Left ventricle myocardium superior (tissue), 1 donor: Measurements from ENCODE around the gene REM2. TPM values are rescaled to one million over a fixed set of nuclear protein-coding genes. Genes with fewer than 3 reads are reported as not detected.
"Not testable (repeated sequence)": the region's sequence is repeated elsewhere in the genome, so short reads cannot be mapped to it uniquely, and the experiment has no call there.

ENCODE experiments used
- ATAC-seq: fragments of 200-7000 bp; cut with Tn5 transposase; one replicate; pipeline ENCODE4 v1.9.1; 2020; ENCODE audit warnings: mild to moderate bottlenecking, moderate library complexity
- DNase-seq: peaks from one replicate; pipeline ENCODE4 v3.0.0-alpha.2; 2020
- intact Hi-C: fragments of 100-400 bp; cut with micrococcal nuclease; formaldehyde crosslinking; loops from one replicate; pipeline ENCODE4 v1.11.0; 2022
- total RNA-seq: library from RNA; stranded (reverse); fragmentation: NEBNext Ultra II Directional; extraction: Animal tissue kit (Norgen Biotek cat#: 25700); gene quantifications from one replicate; pipeline ENCODE4 v1.2.1, GENCODE V29; 2021
- donor health status: DM: no; HTN: yes; CAD: no; lungs with severe emphysema.

REM2 gene
- total RNA-seq, 1 donor from 2014 or later: not detected

DNA sequence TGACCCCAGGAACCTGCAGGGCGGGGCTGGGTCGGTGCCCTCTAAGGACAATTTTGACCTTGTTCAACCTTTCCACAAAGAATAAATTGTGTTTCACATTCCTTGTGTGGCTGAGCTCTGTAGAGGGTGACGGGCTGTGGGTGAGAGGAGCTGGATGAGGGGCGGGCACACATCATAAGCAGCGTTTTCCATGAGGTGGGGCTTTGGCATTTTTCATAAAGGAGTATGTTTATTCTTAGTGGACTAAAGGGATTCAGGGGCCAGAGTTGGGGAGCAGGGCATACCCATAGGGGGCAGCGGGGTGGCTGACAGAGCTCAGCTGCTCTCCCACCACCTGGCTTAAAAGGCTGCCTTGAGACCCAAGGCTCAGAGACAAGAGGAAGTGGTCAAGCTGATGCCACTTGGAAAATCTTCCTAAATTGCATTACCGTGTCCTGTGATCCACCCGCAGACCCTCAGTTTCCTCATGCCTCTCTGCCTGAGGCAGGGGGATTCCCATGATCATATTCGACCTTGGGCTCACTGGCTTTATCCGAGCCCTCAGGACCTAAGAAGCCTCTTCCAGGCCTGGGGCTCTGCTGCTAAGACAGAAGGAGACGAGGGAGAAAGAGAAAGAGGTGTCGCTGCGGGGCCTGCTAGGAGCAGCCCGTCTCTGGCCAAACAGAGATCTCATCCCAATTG is 35.2 kb upstream of the REM2 start:
- intact Hi-C loops: no loop called here
- ATAC-seq: no peak
- DNase-seq: no peak

GRCh38 chr14:22848351-22849164 is 34.5 kb upstream of the REM2 start:
- DNase-seq (peak; percentile 76), ATAC-seq (peak; percentile 57)
- intact Hi-C loops: no loop called here

DNA sequence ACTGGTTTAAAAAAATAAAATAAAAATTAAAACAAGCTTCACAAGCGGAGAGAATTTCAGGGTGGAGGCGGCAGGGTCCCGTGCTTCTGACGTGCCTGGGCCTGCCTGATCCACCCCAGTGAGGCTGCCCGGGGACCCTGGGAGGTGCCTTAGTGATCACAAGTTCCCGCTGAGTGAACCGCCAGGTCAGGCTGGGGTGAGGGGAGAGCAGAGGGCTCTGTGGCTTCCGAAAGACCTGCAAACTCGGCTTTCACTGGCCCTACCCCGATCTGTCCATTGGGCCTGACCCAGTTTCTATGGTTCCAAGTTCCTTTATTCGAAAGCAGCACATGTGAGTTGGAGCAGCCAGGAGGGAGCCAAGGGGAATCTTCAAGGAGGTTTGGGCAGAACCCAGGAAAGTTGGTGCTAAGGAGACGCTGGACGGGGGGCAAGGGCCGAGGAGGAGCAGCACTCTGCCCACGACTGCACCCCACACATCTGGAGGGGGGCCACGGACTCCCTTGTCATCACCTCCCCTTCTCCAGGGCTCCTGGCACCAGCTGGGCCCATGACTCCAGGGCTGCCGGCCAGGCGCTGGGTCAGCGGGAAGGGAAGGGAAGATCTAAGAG is 33.7 kb upstream of the REM2 start:
- ATAC-seq (peak; percentile 37), DNase-seq (peak; percentile 79)
- intact Hi-C loops: no loop called here

DNA sequence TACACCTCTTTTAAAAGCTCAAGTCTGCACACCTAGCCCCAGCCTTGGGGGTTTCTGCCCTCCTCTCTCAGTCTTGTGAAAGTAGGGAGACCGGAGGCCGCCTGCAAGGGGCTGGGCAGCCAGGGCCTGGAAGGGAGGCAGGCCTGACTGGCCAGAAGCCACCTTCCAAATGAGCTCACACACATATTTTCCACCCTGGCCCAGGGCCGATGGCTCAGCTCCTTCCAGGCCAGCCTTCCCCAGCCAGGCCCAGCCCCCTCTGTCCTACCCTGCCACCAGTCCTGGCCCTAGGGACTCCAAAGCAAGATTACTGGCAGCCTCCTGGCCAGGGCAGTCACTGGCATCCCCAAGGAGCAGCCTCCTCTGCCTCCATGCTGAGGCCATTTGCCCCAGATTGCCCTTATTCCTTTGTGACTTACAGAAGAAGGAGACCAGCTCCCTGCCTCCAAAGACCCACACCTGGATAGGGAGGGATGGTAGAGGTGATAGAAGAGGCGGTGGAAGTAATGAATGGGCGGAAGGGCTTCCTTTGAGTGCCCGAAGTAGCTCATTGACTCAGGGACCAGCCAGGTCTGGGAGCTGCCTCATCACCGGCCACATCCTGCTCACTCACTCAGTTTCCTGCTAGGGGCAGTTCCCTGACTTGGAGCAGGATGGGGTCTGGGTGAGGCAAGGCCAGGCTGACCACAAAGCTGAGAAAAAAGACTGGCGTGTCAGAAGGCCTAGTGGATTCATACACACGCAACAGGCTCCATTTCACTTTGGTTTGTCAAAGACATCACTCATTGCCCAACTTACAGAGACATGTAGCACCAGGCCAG is 31.9 kb upstream of the REM2 start:
- ATAC-seq (peak; percentile 79), DNase-seq (peak; percentile 94)
- intact Hi-C loops: loop anchor here (10.0 kb wide), 1 partner anchor 286 kb away; no protein-coding TSS in a partner anchor

DNA sequence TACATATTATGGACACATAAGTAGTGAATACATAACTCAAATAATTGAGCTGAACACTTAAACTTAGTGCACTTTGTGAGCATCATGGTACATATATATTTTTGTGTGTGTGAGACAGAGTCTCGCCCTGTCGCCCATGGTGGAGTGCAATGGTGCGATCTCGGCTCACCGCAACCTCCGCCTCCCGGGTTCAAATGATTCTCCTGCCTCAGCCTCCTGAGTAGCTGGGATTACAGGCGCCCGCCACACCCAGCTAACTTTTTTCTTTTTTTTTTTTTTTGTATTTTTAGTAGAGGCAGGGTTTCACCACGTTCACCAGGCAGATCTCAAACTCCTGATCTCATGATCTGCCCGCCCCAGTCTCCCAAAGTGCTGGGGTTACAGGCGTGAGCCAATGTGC is 30.8 kb upstream of the REM2 start:
- not testable (repeated sequence) for DNase-seq, ATAC-seq
- intact Hi-C loops: loop anchor here (2.0 to 10.0 kb wide), 2 partner anchors 29 to 287 kb away; no protein-coding TSS in a partner anchor

- intact Hi-C loops: loop anchor here (2.0 to 10.0 kb wide), 2 partner anchors 30 to 288 kb away; no protein-coding TSS in a partner anchor
- ATAC-seq (no peak), DNase-seq (no peak)
These were observed 30.5 kb upstream of the REM2 start for GRCh38 chr14:22852599-22852939.

DNA sequence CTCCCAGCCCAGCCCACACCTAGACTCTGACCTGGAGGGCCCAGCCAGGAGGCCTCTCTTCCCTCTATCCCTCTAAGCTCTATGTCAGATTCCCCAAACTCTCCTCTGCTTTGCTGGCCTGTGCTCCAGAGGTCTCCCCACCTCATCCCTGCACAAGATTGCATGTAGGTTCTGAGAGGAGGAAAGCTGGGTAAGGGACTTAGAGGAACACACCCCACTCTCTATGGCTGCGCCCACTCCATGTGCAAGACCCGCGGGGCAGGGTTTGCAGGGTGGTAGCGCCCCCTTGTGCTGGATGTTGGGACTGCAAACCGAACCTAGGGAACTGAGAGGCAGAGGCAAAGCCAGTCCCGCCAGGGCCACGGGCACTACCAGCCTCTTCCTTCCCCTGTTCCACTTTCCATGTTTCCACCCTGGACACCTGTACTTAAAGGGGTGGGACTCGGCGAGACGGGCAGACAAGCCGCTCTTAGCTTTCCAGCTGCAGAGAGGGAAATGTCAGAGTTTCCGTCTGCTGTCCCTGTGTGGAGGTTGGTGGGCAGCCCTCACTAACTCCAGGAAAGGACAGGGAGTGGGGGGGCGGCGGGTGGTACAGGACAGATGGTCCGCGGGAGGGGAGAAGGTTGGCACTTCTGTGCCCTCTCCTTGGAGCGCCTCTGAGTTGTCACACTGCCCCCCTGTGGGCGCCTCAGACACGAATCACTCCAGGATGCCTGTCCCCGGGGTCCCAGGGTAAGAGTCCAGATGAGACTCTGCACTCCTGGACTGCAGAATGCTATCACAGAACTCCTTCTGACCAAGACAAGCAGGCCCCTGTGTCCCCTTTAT is 29.9 kb upstream of the REM2 start:
- ATAC-seq: peak; percentile 58
- intact Hi-C loops: loop anchor here (2.0 to 10.0 kb wide), 2 partner anchors 30 to 288 kb away; no protein-coding TSS in a partner anchor
- DNase-seq: peak; percentile 94

DNA sequence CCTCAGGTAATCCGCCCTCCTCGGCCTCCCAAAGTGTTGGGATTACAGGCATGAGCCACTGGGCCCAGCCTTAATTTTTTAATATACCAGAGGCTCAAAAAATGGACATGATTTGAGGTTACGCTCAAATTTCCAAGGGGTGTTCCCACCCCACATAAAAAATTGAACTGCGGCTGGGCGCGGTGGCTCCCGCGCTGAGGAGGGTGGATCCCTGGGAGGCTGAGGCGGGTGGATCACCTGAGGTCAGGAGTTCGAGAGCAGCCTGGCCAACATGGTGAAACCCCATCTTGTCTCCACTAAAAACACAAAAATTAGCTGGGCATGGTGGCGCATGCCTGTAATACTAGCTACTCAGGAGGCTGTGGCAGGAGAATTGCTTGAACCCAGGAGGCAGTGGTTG is 28.7 kb upstream of the REM2 start:
- ATAC-seq, DNase-seq: not testable (repeated sequence)
- intact Hi-C loops: loop anchor here (10.0 kb wide), 1 partner anchor 289 kb away; no protein-coding TSS in a partner anchor

DNA sequence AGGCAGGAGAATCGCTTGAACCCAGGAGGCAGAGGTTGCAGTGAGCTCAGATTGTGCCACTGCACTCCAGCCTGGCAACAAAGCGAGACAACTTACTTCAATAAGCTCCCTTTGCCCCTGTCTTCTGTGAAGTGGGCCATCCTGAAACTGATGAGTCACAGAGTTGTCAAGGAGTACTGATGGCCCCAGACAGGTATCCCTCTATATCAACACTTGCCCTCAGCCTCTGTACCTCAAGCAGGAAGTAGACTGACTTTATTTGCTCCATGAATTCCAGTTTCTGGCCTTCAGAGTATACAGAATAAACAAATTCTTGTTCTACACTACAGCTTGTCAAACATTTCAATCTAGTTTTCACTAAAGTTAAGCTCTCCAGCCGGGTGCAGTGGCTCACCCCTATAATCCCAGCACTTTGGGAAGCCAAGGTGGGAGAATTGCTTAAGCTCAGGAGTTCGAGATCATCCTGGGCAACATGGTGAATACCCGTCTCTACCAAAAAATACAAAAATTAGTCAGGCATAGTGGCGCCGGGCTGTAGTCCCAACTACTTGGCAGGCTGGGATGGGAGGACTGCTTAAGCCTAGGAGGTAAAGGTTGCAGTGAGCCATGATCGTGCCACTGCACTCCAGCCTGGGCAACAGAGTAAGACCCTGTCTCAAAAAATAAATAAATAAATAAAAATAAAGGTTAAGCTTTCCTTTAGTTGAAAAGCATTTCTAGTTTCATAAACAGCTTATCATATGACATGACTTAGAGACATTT is 27.9 kb upstream of the REM2 start:
- intact Hi-C loops: loop anchor here (10.0 kb wide), 1 partner anchor 290 kb away; no protein-coding TSS in a partner anchor
- no peak for ATAC-seq
- DNase-seq: no peak

DNA sequence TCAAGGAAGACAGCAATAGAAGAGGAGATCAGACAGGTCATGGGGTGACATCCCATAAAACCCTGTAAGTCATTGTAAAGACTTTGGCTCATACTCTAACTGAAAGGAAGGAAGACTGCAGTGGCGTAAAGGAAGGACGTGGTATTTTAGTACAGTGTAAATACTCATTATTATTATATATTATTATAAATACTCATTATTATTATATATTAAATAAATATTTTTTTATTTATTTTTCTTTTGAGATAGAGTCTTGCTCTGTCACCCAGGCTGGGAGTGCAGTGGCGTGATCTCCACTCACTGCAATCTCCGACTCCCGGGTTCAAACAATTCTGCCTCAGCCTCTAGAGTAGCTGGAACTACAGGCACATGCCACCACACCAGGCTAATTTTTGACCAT is 26.6 kb upstream of the REM2 start:
- intact Hi-C loops: loop anchor here (10.0 kb wide), 1 partner anchor 292 kb away; no protein-coding TSS in a partner anchor
- ATAC-seq (no peak), DNase-seq (no peak)

- ATAC-seq, DNase-seq, intact Hi-C loops: not testable (repeated sequence)
These were observed 22.6 kb upstream of the REM2 start for GRCh38 chr14:22860377-22860776.

GRCh38 chr14:22861651-22862050 is 21.4 kb upstream of the REM2 start:
- ATAC-seq (no peak), DNase-seq (no peak)
- intact Hi-C loops: no loop called here

DNA sequence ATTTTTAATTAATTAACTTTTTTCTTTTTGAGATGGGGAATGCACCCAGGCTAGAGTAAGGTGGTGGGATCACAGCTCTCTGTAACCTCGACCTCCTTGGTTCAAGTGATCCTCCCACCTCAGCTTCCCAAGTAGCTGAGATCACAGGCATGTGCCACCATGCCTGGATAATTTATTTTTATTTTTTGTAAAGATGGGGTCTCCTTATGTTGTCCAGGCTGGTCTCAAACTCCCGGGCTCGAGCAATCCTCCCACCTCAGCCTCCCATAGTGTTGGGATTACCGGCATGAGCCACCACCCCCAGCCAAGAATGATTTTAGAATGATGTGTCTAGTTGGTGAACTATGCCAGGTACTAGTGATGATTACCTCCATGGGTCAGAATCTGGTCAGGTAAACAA is 18.0 kb upstream of the REM2 start:
- intact Hi-C loops: no loop called here
- ATAC-seq (no peak), DNase-seq (no peak)

GRCh38 chr14:22865424-22866405 is 17.3 kb upstream of the REM2 start:
- ATAC-seq (no peak), DNase-seq (no peak)
- intact Hi-C loops: no loop called here

DNA sequence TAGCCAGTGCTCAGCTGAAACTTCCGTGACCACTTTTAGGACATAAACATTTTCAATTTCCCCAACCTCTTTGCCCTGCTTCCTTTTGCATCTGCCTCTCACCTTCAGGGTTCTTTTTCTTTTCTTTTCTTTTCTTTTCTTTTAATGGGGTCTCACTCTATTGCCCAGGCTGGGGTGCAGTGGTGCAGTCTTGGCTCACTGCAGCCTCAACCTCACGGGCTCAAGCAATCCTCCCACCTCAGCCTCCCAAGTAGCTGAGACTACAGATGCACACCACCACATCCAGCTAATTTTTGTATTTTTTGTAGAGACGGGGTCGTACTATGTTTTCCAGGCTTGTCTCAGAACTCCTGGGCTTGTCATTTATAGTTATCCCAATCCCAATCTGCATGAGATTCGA is 16.1 kb upstream of the REM2 start:
- intact Hi-C loops: no loop called here
- DNase-seq: no peak
- ATAC-seq: no peak

DNA sequence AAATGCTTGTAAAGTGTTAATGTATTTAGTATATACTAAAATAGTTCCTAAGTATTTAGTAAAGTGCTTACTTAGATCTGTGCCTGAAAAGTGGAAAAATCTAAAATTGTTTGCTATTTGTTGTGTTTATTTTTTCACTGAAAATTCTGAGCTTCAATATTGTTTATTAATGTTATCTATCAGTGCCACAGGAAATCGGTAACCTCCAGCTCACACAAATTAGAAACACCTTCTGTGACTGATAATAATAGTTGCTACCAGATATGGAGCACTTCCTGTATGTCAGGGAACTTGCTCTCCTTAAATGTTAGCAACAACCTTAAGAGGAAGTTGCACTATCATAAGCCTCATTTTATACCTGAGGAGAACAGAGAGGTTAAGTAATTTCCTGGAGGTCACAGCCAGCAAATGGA is 12.2 kb upstream of the REM2 start:
- DNase-seq (no peak), ATAC-seq (peak; percentile 20)

More for the DNA sequence above, 12.2 kb upstream of the REM2 start:
- intact Hi-C loops: no loop called here
